ENCODE data around the gene SLC8A2. TPM values are rescaled to one million over a fixed set of nuclear protein-coding genes. Genes with fewer than 3 reads are reported as not detected.

SLC8A2 gene
- total and polyA plus RNA-seq, 2 experiments from 2014 or later = 0.86 to 10.0 TPM

- no peak for TF ChIP-seq POLR2AphosphoS5 (IDR thresholded peaks at IDR 0.05; ENCODE audit: low read depth)
Observed at GRCh38 chr19:47417107-47417745, 54.5 kb downstream of the SLC8A2 start (continued).

GRCh38 chr19:47416643-47416985 lies 55.1 kb downstream of the SLC8A2 start:
- no peak for DNase-seq (ENCODE audit: low spot score)
- ATAC-seq = no peak
- Mint-ChIP-seq H3K27me3 (ENCODE audit: insufficient read depth, low read depth, poor library complexity) (peaks cover 65% of the 10 kb centered on the region), H3K36me3 (ENCODE audit: low read depth) (peaks cover 12% of the 10 kb centered on the region), H3K27ac (no peak overlapping the region), H3K4me1 (peaks cover 44% of the 10 kb centered on the region), H3K9me3 (no peaks in the 10 kb centered on the region; the same call in 2 of the 3 replicates), H3K4me3 (peak overlapping the region; percentile 71)
- Histone ChIP-seq H3K4me3 (peak overlapping the region; percentile 91), H3F3A (replicated peaks; ENCODE audit: low read depth) (peaks cover 14% of the 10 kb centered on the region; the same call in 1 of the 2 replicates), H3K79me2 (replicated peaks; ENCODE audit: insufficient read depth) (0 out of 2 replicates have a peak, but pooled peaks cover 7% of the 10 kb centered on the region), H4K20me1 (replicated peaks; ENCODE audit: insufficient read depth) (no peaks in the 10 kb centered on the region), H3K4me2 (peak overlapping the region; percentile 100), H2AFZ (no peak overlapping the region), H3K9me2 (ENCODE audit: insufficient read depth) (no peaks in the 10 kb centered on the region), H3K36me3 (ENCODE audit: insufficient read depth) (no peaks in the 10 kb centered on the region), H3K27me3 (ENCODE audit: insufficient read depth) (peaks cover 57% of the 10 kb centered on the region), H3K27ac (ENCODE audit: low read depth) (no peak overlapping the region), H3K4me1 (ENCODE audit: insufficient read depth) (peaks cover 26% of the 10 kb centered on the region)
- no peak for TF ChIP-seq ZNF331 (CRISPR knock-in tag; IDR thresholded peaks at IDR 0.05; ENCODE audit: low read depth)
- no peak for TF ChIP-seq CREB1 (CRISPR knock-in tag; IDR thresholded peaks at IDR 0.05; ENCODE audit: low read depth)
- no peak for TF ChIP-seq EZH2 (IDR thresholded peaks at IDR 0.05; ENCODE audit: low read depth, unreplicated experiment)
- no peak for TF ChIP-seq EZH2phosphoT487 (IDR thresholded peaks at IDR 0.05; ENCODE audit: unreplicated experiment)
- TF ChIP-seq STAT1 (IDR thresholded peaks at IDR 0.05; ENCODE audit: unreplicated experiment) = no peak
- no peak for TF ChIP-seq POLR2AphosphoS5 (IDR thresholded peaks at IDR 0.05; ENCODE audit: low read depth)
- no peak for TF ChIP-seq ETS1 (IDR thresholded peaks at IDR 0.05)
- TF ChIP-seq NANOG (IDR thresholded peaks at IDR 0.05; ENCODE audit: borderline replicate concordance) = no peak
- no peak for TF ChIP-seq REST (IDR thresholded peaks at IDR 0.05; ENCODE audit: unreplicated experiment)
- no peak for TF ChIP-seq CTCF (conservative IDR thresholded peaks at IDR 0.05; ENCODE audit: low read depth in 2 of 2)
